SK-N-SH (cell line): Measurements from ENCODE around the gene ZC3H10.

Experiments
- CHD2 ChIP-seq: fragments of 150-350 bp; IDR thresholded peaks from 2 replicates; pipeline ENCODE4 v1.6.1; 2018; ENCODE audit warnings: low read length; ENCODE audit not compliant: partially characterized antibody
- POLR2AphosphoS5 ChIP-seq: IDR thresholded peaks from 2 replicates; pipeline ENCODE4 v1.6.1; 2012; ENCODE audit warnings: low read depth, low read length
- TF ChIP-seq, protein P1 (sequence below): fragments of 200-600 bp; sonication (generic); IDR thresholded peaks from 2 replicates; pipeline ENCODE4 v1.6.1; 2017; ENCODE audit warnings: antibody characterized with exemption, mild to moderate bottlenecking, moderate library complexity

DNA sequence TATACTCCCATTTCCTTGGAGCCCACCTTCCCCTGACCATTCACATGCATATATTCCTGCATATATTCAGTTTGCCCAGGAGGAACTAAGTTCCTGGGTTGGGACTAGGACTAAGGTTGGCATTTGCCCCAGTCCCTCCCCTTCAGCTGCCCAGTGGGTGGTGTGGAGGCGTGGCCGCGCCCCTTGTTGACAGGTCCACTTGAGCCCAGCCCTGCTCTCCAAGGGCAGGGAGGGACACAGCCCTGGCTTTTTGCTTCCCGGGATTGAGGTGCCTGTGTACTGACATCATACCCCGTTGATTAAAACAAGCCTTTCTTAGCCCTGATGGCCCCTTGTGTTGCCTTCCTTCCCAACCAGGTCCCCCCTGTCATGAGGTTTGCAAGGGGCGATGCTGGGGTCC is 30.8 kb upstream of the ZC3H10 start:
- TF ChIP-seq CHD2 (no peak), POLR2AphosphoS5 (no peak)
- TF ChIP-seq, protein P1, sequence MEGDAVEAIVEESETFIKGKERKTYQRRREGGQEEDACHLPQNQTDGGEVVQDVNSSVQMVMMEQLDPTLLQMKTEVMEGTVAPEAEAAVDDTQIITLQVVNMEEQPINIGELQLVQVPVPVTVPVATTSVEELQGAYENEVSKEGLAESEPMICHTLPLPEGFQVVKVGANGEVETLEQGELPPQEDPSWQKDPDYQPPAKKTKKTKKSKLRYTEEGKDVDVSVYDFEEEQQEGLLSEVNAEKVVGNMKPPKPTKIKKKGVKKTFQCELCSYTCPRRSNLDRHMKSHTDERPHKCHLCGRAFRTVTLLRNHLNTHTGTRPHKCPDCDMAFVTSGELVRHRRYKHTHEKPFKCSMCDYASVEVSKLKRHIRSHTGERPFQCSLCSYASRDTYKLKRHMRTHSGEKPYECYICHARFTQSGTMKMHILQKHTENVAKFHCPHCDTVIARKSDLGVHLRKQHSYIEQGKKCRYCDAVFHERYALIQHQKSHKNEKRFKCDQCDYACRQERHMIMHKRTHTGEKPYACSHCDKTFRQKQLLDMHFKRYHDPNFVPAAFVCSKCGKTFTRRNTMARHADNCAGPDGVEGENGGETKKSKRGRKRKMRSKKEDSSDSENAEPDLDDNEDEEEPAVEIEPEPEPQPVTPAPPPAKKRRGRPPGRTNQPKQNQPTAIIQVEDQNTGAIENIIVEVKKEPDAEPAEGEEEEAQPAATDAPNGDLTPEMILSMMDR = no peak
